A673 (cell line): ENCODE data around the gene PRSS23. TPM values are rescaled to one million over a fixed set of nuclear protein-coding genes. Genes with fewer than 3 reads are reported as not detected.
A peak's percentile ranks its signal among the peaks of the same experiment; 100 is the strongest.

Experiments
- BruUV-seq: library from RNA; stranded (reverse); fragments of 400-500 nt; replicated peaks from 2 replicates; lab custom pipeline; 2021; lab: Mats Ljungman, UMichigan
- CTCF ChIA-PET: fragments of 300-600 bp; sonication (Branson Sonifier 250); formaldehyde crosslinking; loops from one replicate; lab custom pipeline; 2022; ENCODE audit warnings: antibody characterized with exemption; lab: Charles Lee
- POLR2A ChIA-PET: fragments of 300-600 bp; sonication (Branson Sonifier 250); formaldehyde crosslinking; loops from one replicate; lab custom pipeline; 2022; ENCODE audit warnings: antibody characterized with exemption; ENCODE audit not compliant: low non-redundant PET; lab: Charles Lee
- DNase-seq: peaks from one replicate; pipeline ENCODE4 v3.0.0-alpha.2; 2015; ENCODE audit warnings: low spot score
- H3K27ac ChIP-seq: fragments of 200-600 bp; sonication (generic); 2 replicates; pipeline ENCODE4 v1.5.1; 2016; ENCODE audit warnings: mixed run types, low read depth, mild to moderate bottlenecking, mixed read lengths, antibody characterized with exemption, low read length; ENCODE audit not compliant: poor library complexity, severe bottlenecking
- H3K27me3 ChIP-seq: fragments of 200-600 bp; sonication (generic); replicated peaks from 2 replicates; pipeline ENCODE4 v1.6.1; 2017; ENCODE audit warnings: mixed run types, low read depth, mild to moderate bottlenecking, mixed read lengths, antibody characterized with exemption, low read length; ENCODE audit not compliant: insufficient read depth, poor library complexity
- H3K36me3 ChIP-seq: fragments of 200-600 bp; sonication (generic); 2 replicates; pipeline ENCODE4 v1.6.1; 2016; ENCODE audit warnings: mixed run types, mild to moderate bottlenecking, mixed read lengths, antibody characterized with exemption, low read length; ENCODE audit not compliant: insufficient read depth, poor library complexity, severe bottlenecking
- H3K4me1 ChIP-seq: fragments of 200-600 bp; sonication (generic); 2 replicates; pipeline ENCODE4 v1.6.1; 2017; ENCODE audit warnings: mixed run types, mild to moderate bottlenecking, mixed read lengths, antibody characterized with exemption, low read length; ENCODE audit not compliant: insufficient read depth, poor library complexity, severe bottlenecking
- H3K4me3 ChIP-seq: fragments of 200-600 bp; sonication (generic); 2 replicates; pipeline ENCODE4 v1.5.1; 2016; ENCODE audit warnings: low read depth, mixed run types, mild to moderate bottlenecking, mixed read lengths, low read length; ENCODE audit not compliant: poor library complexity, severe bottlenecking
- H3K9me3 ChIP-seq: fragments of 200-600 bp; sonication (generic); 2 replicates; pipeline ENCODE4 v1.6.1; 2016; ENCODE audit warnings: mixed run types, low read depth, mild to moderate bottlenecking, mixed read lengths, antibody characterized with exemption, low read length; ENCODE audit not compliant: poor library complexity, severe bottlenecking
- EZH2 ChIP-seq: fragments of 200-600 bp; sonication (generic); IDR thresholded peaks from 2 replicates; pipeline ENCODE4 v1.6.1; 2017; ENCODE audit warnings: borderline replicate concordance, low read depth, mild to moderate bottlenecking, mixed read lengths, antibody characterized with exemption, low read length; ENCODE audit not compliant: poor library complexity, severe bottlenecking
- intact Hi-C: fragments of 100-400 bp; cut with micrococcal nuclease; formaldehyde crosslinking; loops from one replicate; pipeline ENCODE4 v1.10.0; 2022; ENCODE audit not compliant: unreplicated experiment
- total RNA-seq: library from RNA; stranded (reverse); gene quantifications from 2 replicates; pipeline ENCODE4 v1.2.3, GENCODE V29; 2021
- TF ChIP-seq, protein P1 (sequence below): fragments of 300-800, 200-600 bp; sonication (generic); conservative IDR thresholded peaks from 2 replicates; pipeline ENCODE4 v1.5.1; 2017; ENCODE audit warnings: low read depth, mild to moderate bottlenecking, antibody characterized with exemption, low read length, moderate library complexity, mixed read lengths

The PRSS23 gene
- total RNA-seq, 1 experiment from 2014 or later, result 12.1 TPM

DNA sequence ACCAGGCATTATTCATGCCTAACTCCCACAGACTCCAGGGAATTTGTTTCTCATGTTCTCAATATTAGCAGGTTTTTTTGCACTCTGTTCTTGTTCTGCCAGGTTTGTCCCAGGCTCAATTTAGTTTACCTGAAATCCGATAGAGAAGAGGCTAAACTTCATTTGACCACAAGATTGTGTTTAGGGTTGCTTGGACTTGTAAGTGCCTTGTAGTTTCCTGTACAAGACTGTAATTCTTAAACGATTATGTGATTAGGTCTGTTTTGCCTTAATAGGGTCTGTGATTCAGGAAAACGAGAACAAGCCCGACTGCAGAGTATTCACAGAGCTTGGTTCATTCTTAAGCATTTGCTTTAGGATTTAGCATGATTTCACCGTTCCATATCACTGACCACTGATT, 1.8 kb downstream of the PRSS23 start:
- Histone ChIP-seq H3K27me3 (no peaks in the 10 kb centered on the region), H3K9me3 (no peaks in the 10 kb centered on the region), H3K4me1 (peaks cover 26% of the 10 kb centered on the region), H3K4me3 (no peak overlapping the region), H3K27ac (no peak overlapping the region), H3K36me3 (no peaks in the 10 kb centered on the region)
- no peak for DNase-seq
- intact Hi-C loops, result loop anchor here (1.0 to 5.0 kb wide), 3 partner anchors 130 to 194 kb away; partner anchors contain the start of gene ME3
- ChIA-PET CTCF (interaction anchor here (1.5 kb wide), 1 partner anchor 194 kb away, joined by 4 read pairs; no protein-coding TSS in a partner anchor), POLR2A (no interaction called here)
- TF ChIP-seq EZH2, result no peak
- TF ChIP-seq, protein P1, sequence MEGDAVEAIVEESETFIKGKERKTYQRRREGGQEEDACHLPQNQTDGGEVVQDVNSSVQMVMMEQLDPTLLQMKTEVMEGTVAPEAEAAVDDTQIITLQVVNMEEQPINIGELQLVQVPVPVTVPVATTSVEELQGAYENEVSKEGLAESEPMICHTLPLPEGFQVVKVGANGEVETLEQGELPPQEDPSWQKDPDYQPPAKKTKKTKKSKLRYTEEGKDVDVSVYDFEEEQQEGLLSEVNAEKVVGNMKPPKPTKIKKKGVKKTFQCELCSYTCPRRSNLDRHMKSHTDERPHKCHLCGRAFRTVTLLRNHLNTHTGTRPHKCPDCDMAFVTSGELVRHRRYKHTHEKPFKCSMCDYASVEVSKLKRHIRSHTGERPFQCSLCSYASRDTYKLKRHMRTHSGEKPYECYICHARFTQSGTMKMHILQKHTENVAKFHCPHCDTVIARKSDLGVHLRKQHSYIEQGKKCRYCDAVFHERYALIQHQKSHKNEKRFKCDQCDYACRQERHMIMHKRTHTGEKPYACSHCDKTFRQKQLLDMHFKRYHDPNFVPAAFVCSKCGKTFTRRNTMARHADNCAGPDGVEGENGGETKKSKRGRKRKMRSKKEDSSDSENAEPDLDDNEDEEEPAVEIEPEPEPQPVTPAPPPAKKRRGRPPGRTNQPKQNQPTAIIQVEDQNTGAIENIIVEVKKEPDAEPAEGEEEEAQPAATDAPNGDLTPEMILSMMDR, result no peak
- BruUV-seq, result no TSS peak

DNA sequence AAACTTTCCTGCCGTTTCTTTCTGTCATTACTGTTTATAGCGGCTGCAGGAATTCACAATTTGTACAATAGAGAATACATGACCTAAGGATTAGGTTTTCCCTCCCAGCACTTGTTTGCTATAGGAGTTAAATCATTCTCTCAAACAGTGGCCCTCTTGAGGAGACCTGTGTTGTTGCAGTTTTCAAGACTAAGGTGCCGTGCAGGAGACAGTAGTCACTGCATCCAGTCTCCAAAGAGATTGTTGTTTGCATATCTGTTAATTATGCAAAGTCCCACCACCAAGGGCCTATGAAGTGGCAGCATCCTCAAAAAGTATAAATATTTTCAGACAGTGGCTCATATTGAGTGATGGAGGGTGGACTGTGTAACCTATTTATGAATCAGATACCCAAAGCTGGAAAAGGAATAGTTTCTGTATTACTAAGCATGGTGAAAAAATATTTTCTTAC, 2.3 kb downstream of the PRSS23 start:
- BruUV-seq, result no TSS peak
- Histone ChIP-seq H3K36me3 (no peaks in the 10 kb centered on the region), H3K27me3 (no peaks in the 10 kb centered on the region), H3K9me3 (no peaks in the 10 kb centered on the region), H3K4me3 (no peak overlapping the region), H3K27ac (no peak overlapping the region), H3K4me1 (peaks cover 26% of the 10 kb centered on the region)
- ChIA-PET POLR2A (no interaction called here), CTCF (interaction anchor here (1.0 to 1.5 kb wide), 2 partner anchors 170 to 195 kb away, joined by 3 to 4 read pairs; no protein-coding TSS in a partner anchor)
- intact Hi-C loops, result loop anchor here (1.0 to 5.0 kb wide), 3 partner anchors 130 to 194 kb away; partner anchors contain the start of gene ME3
- peak; percentile 82 for DNase-seq
- TF ChIP-seq, protein P1, result peak; percentile 74
- TF ChIP-seq EZH2, result no peak

DNA sequence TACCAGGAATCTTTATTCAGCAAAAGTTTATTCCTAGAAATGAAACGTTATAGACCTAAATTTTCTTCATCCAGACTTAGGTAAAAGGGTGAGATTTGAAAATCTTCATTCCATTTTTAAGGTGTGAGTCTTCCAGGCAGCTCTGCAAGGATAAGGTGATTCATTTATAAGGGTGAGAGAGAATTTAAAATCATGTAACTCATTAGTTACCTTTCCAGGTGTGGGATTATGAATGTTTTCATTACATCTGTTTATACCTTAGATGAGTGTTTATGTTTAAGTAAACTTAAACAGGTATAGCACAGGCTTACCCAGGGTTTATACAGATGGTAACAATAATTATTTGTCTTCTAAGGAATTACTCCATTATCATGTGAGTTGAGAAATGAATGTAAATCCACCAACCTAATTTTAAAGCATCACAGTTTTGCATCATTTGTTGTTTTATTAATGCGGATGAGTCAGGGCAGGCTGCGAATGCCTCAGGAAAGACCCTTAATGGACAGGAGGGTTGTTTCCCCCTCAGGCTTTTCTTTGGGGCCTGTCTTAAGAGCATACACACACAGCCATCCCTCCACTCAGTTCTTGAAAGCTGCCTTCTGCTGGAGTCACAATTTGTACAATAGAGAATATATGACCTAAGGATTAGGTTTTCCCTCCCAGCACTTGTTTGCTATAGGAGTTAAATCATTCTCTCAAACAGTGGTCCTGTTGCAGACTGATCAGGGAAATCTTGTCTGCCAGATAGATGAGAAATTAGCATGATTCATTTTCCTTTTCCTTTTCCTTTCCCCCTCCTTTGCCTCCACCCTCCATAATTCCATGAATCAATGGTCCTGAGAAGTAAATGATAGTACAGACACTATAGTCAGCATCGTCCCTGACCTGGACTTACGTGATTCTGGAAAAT, 3.0 kb downstream of the PRSS23 start:
- TF ChIP-seq, protein P1, result no peak
- no peak for TF ChIP-seq EZH2
- POLR2A ChIA-PET, result no interaction called here
- DNase-seq, result no peak
- no peak overlapping the region for H3K27ac ChIP-seq
- H3K4me1 ChIP-seq, result peaks cover 26% of the 10 kb centered on the region
- H3K27me3 ChIP-seq, result no peaks in the 10 kb centered on the region
- intact Hi-C loops, result loop anchor here (5.0 kb wide), 2 partner anchors 131 to 171 kb away; partner anchors contain the start of gene ME3
- no peaks in the 10 kb centered on the region for H3K9me3 ChIP-seq
- H3K36me3 ChIP-seq, result no peaks in the 10 kb centered on the region
- H3K4me3 ChIP-seq, result no peak overlapping the region
- CTCF ChIA-PET, result interaction anchor here (1.0 to 1.5 kb wide), 2 partner anchors 171 to 195 kb away, joined by 3 to 4 read pairs; no protein-coding TSS in a partner anchor
- no TSS peak for BruUV-seq
